ENCODE data around the gene NFKB2. TPM values are rescaled to one million over a fixed set of nuclear protein-coding genes. Genes with fewer than 3 reads are reported as not detected.
A peak's percentile ranks its signal among the peaks of the same experiment; 100 is the strongest.

Gene NFKB2
- total RNA-seq, 4 donors from 2014 or later: 6.5 to 22.9 (median 19.2) TPM

DNA sequence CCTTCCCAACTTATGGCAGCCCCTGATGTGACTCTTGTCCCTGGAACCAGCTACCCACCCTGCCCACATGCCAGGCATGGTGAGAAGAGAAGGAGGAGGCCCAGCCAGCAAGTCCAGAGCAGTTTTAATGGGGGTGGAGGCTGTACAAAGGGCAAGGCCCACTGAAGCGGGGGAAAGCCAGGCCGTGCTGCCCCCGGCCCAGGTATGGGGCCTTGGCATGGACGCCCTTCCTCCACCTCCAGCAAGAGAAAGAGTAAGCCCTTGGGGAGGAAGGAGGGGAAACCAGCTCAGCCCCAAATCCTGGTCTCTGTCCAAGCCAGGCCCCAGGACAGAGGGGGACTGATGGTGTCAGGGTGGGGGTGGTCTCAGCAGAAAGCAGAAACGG, 7.0 kb downstream of the NFKB2 start:
- H3K4me1 ChIP-seq: peaks cover 0 to 19% (median 10%) of the 10 kb centered on the region in 4 donors
- peak overlapping the region in 1 of 4 donors; percentile 25 for H3K27ac ChIP-seq
- no peak for DNase-seq

DNA sequence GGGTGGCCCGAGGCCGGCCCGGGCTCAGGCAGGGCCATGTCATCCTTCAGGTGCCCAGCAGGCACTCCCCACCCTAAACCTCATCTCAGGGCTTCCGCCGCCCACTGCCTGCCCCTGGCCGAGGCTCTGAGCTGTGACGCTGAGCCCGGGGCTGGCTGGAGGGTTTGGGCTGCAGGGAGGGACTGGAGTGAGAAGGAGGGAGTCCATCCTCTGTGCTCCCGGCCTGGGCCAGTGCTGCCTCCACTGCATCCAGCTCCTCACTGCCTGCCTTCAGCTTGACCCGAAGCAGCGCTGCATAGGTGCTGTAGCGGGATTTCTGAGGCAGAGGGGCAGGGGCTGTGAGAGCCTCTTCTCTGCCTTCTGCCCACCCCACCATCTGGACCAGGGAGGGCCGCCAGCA, 7.6 kb downstream of the NFKB2 start:
- H3K27ac ChIP-seq: peak overlapping the region in 1 of 4 donors; percentile 28
- TF ChIP-seq, protein P1, sequence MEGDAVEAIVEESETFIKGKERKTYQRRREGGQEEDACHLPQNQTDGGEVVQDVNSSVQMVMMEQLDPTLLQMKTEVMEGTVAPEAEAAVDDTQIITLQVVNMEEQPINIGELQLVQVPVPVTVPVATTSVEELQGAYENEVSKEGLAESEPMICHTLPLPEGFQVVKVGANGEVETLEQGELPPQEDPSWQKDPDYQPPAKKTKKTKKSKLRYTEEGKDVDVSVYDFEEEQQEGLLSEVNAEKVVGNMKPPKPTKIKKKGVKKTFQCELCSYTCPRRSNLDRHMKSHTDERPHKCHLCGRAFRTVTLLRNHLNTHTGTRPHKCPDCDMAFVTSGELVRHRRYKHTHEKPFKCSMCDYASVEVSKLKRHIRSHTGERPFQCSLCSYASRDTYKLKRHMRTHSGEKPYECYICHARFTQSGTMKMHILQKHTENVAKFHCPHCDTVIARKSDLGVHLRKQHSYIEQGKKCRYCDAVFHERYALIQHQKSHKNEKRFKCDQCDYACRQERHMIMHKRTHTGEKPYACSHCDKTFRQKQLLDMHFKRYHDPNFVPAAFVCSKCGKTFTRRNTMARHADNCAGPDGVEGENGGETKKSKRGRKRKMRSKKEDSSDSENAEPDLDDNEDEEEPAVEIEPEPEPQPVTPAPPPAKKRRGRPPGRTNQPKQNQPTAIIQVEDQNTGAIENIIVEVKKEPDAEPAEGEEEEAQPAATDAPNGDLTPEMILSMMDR (IDR thresholded peaks at IDR 0.05): no peak
- TF ChIP-seq POLR2A (IDR thresholded peaks at IDR 0.05): no peak
- no peak for DNase-seq
- peaks cover 0 to 19% (median 9%) of the 10 kb centered on the region in 4 donors for H3K4me1 ChIP-seq
- no peaks in the 10 kb centered on the region for H3K27me3 ChIP-seq
- H3K9me3 ChIP-seq: no peaks in the 10 kb centered on the region
- H3K36me3 ChIP-seq: peaks cover 0 to 24% (median 0%) of the 10 kb centered on the region in 3 donors
- no peak overlapping the region for H3K4me3 ChIP-seq

More for the DNA sequence above, 7.0 kb downstream of the NFKB2 start:
- Histone ChIP-seq H3K9me3 (no peaks in the 10 kb centered on the region), H3K27me3 (no peaks in the 10 kb centered on the region), H3K36me3 (peaks cover 0 to 24% (median 0%) of the 10 kb centered on the region in 3 donors), H3K4me3 (no peak overlapping the region)
- TF ChIP-seq, protein P1 (IDR thresholded peaks at IDR 0.05): no peak
- no peak for TF ChIP-seq POLR2A (IDR thresholded peaks at IDR 0.05)

DNA sequence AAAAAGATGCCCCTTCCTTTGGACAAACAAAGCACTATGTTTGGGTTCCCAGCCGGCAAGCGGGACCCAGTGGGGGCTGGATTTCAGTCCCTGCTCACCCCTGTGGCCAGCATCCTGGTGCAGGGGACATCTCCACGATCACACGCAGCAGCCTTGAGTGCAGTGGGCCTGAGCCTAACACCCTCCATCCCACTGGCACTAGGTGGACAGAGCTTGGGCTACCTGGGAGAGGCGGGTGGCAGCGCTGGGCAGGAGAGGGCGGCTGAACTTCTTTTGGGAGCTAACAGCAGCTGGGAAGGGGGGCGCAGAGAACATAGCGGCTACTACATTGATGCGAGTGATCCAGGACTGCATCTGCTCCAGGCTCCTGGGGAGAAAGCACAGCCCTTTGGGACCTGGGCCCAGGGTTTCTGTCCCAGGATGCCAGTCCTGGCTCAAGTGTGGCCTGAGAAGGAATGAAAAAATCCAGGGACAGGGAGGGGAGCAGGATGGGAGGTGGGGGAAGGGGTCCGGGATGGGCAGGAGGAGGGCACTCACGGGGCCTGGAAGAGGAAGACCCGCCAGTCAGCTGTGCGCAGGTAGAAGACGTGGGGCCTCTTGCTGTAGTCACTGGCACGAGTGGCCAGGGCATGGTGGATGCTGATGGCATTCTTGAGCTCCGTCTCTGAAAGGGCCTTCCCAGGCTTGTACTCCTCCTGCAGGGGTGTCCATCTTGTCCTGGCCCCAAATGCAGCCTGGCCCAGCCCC, 9.0 kb downstream of the NFKB2 start:
- peaks cover 0 to 24% (median 0%) of the 10 kb centered on the region in 3 donors for H3K36me3 ChIP-seq
- peaks cover 0 to 19% (median 9%) of the 10 kb centered on the region in 4 donors for H3K4me1 ChIP-seq
- no peaks in the 10 kb centered on the region for H3K27me3 ChIP-seq
- H3K27ac ChIP-seq: peak overlapping the region in 1 of 4 donors; percentile 86
- no peak for TF ChIP-seq POLR2A (IDR thresholded peaks at IDR 0.05)
- TF ChIP-seq, protein P1 (IDR thresholded peaks at IDR 0.05): no peak
- no peak for DNase-seq
- H3K4me3 ChIP-seq: no peak overlapping the region
- no peaks in the 10 kb centered on the region for H3K9me3 ChIP-seq

DNA sequence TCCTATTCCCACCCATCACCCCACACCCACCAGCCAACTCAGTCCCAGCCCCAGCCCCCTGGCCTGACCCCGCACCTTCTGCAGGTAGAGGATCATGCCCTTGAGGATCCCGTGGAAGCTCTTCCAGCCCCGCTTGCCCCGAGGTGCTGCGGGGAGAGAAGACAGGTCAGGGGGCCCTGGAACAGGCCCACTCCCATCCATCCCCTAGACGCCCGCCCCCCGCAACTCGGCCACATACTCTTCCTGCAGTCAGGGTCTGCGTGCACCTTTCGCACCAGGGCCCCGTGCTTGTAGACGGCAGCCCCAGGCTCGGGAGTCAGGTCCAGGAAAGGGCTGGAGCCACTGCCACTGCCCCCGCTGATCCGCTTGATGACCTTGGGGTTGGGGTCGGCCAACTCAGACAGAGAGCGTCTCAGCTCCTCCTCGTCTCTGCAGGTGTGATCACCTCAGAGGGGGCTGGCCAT, 9.6 kb downstream of the NFKB2 start:
- peaks cover 0 to 4% of the 10 kb centered on the region in 2 donors for H3K27me3 ChIP-seq
- DNase-seq: no peak
- peaks cover 0 to 19% (median 7%) of the 10 kb centered on the region in 4 donors for H3K4me1 ChIP-seq
- H3K36me3 ChIP-seq: peaks cover 0 to 24% (median 0%) of the 10 kb centered on the region in 3 donors
- TF ChIP-seq, protein P1 (IDR thresholded peaks at IDR 0.05): no peak
- no peak for TF ChIP-seq POLR2A (IDR thresholded peaks at IDR 0.05)
- H3K9me3 ChIP-seq: no peaks in the 10 kb centered on the region
- no peak overlapping the region for H3K4me3 ChIP-seq
- H3K27ac ChIP-seq: peak overlapping the region in 1 of 4 donors; percentile 86

DNA sequence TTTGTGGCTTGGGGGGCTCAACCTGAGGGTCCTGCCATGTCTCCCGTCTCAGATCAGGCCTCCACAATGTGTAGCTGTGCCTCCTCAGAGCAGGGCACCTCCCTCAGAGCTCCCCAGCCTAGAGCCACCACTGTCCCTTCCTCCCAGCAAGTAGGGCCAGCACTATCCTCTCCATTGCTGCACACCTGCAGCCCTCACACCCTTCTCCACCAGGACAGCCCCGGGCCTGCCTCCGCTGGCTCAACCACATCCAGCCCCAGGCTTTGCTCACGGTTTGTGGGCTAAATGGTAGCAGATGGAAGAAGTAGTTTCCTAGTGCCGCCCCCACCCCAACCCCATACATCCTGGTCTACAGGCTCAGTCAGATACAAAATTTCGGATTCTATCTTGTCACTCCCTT, 10.1 kb downstream of the NFKB2 start:
- no peaks in the 10 kb centered on the region for H3K9me3 ChIP-seq
- TF ChIP-seq POLR2A (IDR thresholded peaks at IDR 0.05): no peak
- TF ChIP-seq, protein P1 (IDR thresholded peaks at IDR 0.05): no peak
- peaks cover 0 to 19% (median 0%) of the 10 kb centered on the region in 3 donors for H3K36me3 ChIP-seq
- peak overlapping the region in 1 of 4 donors; percentile 86 for H3K27ac ChIP-seq
- peaks cover 0 to 9% of the 10 kb centered on the region in 2 donors for H3K27me3 ChIP-seq
- no peak for DNase-seq
- H3K4me1 ChIP-seq: peaks cover 0 to 24% (median 9%) of the 10 kb centered on the region in 4 donors
- no peak overlapping the region for H3K4me3 ChIP-seq

Data from Peyer's patch (tissue), 4 donors.